Inflammatory macrophage treated with lipopolysaccharide for 4 hours (primary cell): ENCODE results near the gene SLN.
"Not testable (repeated sequence)": the region's sequence is repeated elsewhere in the genome, so short reads cannot be mapped to it uniquely, and the experiment has no call there.

Experiments used
- DNase-seq: peaks from one replicate; pipeline ENCODE4 v3.0.0-alpha.2; 2020

The SLN gene

DNA sequence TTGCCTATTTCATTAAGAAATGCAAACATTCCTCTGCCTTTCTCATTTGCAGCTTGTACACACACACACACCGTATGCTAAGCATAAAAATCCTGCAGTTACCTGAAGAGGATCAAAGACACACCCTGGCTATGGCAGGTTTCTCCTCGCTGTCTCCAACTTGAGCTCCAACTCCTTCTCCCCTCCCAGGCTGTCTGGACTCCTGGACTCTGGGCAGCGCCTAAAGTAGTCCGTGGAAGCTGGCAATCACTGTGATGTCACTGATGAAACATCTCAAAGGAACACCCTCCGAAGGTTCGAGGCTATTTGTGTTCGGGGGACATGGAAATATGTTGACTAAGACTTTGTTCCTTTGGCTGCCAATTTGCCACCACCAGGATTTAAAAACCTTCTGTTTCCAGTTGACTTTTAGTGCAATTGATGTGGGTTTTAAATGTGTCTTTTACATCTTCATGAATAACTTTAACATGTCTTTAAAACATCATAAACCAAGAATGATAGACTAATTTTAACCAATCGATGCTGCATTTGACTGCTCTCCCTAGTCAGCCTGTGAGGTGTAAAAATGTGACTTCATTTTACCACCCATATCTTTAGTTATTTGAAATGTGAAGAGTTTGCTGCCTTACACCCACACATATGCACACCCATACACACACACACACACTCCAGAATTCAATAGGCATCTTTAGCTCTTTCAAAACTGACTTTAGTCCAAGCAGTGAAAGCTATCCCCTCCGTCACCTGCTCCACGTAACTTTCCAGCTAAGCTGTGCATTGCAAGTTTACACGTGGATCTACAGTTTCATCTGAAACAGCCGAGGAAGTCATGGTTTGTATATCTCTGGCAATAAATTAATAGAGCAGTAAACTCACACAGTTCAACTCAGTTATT lies at the start of gene SLN:
TSS of gene SLN (minus strand) at position 196 of the 895 bp plus-strand sequence.
- no peak for DNase-seq

DNA sequence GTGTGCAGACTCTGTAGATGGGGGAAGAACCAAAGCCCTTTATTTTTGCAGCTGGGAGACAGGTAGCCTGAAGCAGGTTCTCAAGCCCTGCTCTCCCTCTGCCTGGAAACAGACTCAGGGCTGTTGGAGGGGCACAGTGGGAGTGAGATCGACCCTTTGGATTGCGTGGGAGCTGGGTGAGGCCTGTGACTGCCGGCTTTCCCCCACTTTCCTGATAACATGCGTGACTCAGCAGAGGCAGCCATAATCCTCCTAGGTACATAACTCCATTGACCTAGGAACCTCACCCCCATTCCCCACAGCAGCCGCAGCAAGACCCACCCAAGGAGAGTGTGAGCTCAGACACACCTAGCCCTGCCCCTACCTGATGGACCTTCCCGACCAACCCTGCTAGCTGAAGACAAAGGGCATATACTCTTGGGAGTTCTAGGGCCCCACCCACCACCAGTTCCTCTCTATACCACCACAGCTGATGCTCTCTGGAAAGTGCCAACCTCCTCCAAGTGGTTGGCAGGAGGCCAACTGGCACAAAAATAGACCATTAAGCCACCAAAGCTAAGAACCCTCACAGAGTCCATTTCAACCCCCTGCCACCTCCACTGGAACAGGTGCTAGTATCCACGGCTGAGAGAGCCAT lies 47.0 kb upstream of the SLN start:
- not testable (repeated sequence) for DNase-seq

DNA sequence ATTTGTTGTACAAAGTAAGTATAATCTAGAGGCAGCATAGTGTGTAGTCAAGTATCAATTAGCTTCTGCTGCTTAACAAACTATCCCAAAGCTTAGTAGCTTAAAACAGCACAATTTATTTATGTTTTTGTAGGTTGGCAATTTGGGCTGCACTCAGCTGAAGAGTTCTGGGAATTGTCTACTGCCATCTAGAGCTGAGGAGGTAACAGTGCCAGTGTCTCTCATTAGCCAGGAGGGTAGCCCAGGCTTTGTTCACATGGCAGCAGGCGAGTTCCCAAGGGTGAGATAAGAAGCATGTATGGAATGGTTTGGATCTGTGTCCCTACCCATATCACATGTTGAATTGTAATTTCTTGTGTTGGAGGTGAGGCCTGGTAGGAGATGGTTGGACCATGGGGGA lies 45.8 kb upstream of the SLN start:
- DNase-seq: no peak

DNA sequence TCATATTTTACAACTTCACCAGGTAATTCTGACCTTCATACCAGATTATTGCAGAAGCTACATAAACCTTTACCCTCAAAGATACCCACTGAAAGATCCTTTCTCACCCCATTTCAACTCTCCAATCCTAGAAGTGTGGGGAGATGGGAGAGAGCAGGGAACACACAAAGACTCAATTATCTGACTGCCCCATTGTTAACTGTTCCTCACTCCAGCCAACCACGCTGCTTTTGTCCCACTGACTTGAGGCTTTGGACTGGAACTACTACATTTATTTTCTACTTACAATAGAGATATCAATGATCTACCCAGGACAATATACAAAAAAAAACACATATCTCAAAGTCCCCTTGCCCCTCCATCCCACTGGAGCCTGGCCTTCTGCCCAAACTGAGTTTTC lies 44.7 kb upstream of the SLN start:
- no peak for DNase-seq

DNA sequence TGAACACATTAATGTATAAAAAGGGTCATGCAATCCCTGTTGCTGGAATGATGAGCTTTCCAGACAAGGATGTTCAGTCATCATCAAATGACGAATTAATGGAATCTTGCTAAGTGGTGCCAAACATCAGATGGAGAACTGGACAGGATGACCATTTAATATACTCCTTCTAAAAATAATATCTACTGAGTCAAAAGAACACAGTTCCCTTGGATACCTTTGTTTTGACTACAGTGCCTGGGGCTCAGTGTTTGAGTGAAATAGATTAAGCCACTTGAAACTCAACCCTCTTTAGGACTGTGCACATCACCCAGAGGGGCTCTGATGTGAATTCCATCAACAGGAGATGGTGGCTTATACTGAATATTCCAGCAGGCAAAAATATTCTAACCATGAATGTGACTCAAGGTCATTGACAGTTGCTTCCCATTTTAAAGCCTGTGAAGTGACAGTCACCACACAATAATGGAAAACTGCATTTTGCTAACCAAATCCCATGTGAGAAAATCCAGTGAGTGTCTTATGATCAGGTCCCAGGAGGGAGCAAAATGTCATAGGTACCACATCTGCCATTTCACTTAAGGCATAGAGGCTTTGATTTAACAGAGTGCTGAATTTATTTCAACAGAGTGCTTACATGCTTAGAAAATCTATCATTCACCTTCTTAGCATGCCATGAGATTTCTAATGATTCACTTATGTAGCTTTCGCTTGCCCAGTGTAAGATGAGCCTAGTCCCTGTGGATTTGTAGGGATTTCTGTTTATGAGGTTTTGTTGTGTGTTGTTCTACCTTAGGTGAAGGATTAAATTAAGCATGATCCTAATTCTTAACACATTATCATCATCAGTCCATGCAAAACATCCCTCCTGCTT lies 41.3 kb upstream of the SLN start:
- DNase-seq: no peak

DNA sequence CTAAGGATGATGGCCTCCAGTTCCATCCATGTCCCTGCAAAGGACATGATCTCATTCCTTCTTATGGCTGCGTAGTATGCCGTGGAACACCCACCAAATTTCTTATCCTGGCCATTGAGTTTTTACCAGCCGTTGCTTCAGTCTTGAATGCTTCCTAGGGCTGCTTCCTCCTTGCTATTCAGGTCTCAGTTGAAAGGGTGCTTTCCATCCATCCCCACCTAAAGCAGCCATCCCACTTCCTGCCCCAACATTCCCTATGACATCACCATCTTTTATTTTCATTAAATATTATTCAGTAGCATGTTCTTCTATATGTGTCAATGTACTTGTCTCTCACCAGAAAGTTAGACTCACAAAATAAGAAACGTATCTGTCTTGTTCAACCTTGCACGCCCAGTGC lies 40.7 kb upstream of the SLN start:
- DNase-seq: no peak

DNA sequence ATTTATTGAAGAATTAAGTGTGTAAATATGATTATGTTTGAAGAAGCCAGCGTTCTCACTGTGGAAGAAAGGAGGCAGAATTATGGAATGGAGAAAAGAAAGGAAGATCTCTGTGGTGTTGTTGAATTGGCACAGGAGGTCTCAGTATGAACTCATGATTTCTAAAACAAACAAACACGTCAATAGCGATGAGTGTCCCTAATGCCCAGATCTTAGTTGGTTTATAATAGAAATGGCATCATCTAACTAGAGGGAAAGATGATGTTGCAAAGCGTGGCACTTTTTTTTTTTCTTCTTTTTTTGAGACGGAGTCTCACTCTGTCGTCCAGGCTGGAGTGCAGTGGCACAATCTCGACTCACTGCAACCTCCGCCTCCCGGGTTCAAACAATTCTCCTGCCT lies 39.2 kb upstream of the SLN start:
- no peak for DNase-seq

DNA sequence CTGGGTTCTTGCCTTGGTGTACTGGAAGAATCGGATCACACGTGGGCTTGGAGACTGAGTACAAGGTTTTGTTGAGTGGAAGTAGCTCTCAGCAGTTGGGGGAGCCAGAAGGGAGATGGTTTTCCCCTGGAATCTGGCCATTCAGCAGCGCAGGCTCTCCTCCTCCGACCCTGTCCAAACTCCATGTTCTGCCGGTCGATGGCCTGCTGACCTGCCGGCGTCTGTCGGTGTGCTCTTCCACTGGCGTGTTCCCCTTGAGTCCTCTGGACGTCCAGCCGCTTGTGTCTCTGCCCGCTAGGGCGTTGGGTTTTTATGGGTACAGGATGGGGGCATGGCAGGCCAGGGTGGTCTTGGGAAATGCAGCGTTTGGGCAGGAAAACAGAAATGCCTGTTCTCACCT lies 38.5 kb upstream of the SLN start:
- DNase-seq: no peak

DNA sequence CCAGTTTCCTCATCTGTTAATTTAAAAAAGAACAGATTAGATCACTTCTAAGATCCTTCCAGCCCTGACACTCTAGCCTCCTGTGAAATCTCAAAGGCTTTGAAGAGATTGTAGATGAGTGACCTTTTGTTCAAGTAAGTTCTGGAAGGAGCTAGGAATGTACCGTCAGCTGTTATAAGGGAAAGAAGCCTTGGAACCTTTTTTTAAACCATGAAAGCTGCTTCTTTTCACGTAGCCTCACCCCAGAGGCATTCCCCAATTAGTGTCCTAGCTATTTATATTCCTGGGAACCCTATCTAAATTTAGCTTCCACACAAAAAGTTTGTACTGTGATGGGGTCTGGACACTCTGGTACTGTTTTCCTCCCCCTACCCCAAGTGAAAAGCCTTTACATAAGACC lies 35.8 kb upstream of the SLN start:
- no peak for DNase-seq

DNA sequence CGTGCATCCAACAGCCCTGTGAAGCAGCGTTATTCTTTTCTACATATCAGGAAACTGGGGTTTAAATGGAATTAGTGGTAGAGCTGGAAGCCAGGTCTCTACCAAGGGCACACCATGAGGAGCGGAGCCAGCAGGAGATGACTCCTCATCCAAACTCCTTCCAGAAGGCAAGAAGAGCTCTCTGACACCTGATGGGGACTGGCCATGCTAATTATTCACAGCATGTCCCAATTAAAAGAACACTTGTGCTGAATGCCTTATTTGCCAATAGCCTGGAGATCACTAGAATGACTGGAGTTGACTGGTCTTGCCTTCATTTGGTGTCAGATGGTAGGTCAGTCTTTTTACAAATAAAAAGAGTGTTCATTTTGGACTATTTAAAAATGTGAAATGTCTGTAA lies 32.9 kb upstream of the SLN start:
- no peak for DNase-seq

DNA sequence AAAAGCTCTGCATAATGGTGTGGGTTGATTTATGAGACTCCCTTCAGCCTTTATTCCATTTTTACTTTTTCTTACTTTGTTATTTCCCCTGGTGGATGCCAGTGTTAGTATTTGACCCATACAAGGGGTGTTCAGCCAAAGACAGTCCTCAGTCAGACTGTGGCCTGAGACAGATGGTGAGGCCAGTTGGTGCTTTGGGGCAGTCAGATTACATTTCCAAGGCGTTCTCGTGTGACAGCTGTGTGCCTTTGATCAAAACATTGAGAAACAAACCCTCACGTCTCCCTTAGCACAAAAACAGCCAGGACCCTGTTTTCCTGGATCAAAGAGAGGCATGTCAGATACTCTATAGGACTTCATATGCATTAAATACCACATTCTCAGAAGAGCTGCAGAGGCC lies 31.3 kb upstream of the SLN start:
- no peak for DNase-seq

DNA sequence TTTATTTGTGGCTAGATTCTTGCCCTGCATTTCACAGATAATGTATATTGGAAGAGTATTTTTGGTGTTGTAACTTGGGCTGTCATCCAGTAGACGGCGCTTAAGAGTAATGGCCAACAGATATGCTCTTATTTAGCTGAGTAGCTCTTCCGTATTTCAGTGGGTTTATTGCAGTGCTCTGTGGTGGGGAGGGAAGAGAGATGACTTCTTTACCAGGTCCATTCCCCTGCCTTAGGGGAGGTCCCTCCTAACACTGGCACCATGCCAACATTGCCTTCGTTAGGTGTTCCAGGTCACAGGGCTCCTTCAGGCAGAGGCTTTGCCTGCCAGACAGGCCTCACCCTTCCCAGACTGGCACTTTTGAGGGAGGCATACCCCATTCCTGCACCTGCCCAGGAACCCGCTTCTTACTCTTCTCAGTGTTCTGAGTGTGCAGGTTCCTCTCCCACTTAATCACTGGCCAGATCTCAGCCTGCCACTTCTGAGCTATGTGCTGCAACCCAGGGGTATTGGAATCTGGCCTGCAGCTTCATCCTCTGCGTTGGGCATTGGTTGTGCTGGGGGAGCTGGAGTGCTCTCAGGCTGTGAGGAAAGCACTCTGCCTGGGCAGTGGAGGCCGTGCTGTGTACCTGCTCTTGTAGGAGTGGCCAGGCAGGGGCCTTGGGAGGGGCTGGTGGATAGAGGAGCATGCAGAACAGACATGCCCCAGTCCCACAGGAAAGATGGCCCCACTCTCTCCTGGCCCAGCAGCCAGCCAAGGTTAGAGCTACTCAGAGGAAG lies 29.4 kb upstream of the SLN start:
- peak; percentile 53 for DNase-seq

DNA sequence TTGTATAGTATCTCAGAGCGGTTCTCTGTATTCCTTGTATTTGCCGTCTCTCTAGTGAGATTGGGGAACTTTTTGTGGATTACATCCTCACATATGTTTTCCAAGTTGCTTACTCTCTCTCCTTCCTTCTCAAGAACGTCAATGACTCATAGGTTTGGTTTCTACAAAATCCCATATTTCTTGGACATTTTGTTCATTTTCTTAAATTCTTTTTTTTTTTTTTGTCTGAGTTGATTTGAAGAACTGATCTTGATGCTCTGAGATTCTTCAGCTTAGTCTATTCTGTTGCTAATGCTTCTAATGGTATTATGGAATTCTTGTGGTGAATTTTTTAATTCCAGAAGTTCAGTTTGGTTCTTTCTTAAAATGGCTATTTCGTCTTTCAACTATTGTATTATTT lies 28.4 kb upstream of the SLN start:
- no peak for DNase-seq

DNA sequence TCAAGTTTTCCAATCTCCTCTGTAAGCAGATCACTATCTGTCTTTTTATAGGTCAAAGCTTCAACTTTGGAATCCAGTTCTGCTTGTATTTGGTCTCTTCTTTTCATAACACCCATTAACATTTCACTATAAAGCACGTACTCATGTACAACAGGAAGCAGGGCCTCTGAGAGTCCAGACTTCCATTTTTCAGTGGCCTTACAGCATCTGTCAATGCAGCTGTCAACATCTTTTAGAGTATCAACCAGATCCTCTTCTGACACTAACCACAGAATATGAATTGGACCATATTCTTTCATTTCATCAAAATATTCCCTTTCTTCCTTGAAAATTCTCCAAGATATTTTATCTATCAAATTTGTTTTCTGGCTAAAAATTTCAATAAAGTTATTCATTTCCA lies 24.7 kb upstream of the SLN start:
- DNase-seq: no peak

DNA sequence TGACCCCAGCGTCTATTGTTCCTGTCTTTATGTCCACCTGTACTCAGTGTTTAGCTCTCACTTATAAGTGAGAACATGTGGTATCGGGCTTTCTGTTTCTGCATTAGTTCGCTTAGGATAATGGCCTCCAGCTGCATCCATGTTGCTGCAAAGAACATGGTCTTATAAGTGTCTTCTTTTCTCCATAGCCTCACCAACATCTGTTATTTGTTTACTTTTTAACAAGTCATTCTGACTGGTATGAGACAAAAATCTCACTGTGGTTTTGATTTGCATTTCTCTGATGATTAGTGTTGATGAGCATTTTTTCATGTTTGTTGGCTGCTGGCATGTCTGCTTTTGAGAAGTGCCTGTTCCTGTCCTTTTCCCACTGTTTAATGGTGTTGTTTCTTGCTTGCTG lies 21.7 kb upstream of the SLN start:
- DNase-seq: no peak

DNA sequence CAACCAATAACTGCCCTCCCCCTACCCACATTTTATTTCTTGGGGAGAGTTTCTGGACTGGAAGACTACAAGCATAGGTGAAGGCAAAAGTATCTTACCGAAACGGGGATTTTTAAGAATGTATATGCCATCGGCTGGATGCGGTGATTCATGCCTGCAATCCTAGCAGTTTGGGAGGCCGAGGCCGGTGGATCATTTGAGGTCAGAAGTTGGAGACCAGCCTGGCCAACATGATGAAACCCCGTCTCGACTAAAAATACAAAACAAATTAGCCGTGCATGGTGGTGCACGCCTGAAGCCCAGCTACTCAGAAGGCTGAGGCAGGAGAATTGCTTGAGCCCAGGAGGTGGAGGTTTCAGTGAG lies 20.8 kb upstream of the SLN start:
- DNase-seq: no peak

DNA sequence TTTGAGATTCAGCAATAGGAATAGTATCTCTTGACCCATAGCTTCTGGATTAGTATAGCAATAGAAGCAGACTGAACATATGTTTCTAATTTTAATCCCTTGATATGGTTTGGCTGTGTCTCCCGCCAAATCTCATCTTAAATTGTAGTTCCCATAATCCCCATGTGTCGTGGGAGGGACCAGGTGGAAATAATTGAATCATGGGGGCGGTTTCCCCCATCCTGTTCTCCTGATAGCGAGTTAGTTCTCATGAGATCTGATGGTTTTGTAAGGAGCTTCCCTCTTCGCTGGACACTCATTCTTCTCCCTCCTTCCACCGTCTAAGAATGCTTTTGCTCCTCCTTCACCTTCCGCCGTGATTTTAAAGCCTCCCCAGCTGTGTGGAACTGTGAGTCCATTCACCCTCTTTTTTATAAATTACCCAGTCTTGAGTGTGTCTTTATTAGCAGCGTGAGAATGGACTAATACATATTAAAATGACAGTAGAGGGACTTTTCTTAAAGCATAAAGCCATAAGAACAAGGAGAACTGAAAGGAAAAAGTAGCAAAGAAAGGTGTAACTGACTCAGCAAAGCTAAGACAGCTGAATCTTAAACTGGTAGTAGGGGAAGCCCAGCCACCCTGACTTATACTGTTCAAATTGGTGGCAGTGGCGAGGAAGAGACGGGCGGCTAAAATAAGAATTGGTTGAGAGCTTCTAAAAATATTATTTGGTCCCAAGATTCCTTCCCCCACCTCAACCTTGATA lies 20.3 kb upstream of the SLN start:
- DNase-seq: no peak

DNA sequence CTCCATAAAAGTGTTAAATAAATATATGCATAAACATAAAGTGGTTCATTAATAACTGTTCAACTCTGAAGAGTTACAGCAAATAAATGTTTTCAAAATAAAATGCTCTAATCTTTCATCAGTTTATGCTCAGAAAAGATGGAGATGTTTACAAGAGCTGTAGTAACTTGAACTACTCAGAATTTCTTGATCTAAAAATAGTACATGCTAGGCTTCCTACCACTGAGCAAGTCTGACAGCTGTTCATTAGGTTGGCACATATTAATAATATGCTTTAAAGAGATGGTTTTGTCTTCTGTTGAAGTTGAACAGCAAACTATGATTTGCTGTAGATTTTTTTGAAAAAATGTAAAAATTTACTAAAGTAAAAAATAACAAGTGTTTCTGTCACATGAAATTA lies 10.8 kb upstream of the SLN start:
- DNase-seq: no peak

DNA sequence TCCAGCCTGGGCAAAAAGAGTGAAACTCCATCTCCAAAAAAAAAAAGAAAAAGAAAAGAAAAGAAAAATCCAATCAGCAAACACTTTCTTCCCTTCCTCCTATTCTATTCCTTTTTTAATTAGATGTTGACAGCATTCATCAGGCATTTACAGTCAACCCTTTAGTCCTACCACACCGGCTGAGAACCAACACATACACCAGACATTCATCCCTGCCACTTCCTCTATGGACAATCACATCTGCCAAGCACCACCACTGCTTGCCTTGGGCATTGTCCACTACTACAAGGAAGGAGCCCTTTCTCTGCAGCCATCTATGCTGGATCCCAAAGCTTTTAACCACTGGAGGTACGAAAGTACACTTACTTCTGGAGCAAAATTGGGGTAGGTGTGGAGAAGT lies 9.4 kb upstream of the SLN start:
- no peak for DNase-seq

DNA sequence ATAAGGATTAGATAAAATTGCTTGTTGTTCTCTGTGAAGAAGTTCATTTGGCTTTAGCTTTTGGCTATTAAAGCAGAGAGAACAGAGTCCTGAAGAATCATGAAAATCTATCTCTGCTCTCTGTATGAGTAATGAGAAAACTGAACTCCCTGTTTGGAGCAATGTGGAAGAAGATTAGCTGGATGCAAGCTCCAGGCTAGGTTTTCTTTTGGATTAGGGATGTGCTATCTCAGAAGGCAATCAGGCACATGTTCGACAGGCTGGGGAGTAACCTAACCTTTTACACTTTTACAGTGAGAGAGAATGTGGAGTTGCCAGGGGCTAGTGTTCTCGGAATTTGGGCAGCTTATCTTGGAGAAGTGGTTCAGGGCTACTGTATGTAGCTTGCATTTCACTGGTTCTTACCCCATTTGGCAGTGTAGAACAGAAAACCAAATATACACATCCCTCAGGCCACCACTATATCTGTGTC lies 8.5 kb upstream of the SLN start:
- DNase-seq: no peak

DNA sequence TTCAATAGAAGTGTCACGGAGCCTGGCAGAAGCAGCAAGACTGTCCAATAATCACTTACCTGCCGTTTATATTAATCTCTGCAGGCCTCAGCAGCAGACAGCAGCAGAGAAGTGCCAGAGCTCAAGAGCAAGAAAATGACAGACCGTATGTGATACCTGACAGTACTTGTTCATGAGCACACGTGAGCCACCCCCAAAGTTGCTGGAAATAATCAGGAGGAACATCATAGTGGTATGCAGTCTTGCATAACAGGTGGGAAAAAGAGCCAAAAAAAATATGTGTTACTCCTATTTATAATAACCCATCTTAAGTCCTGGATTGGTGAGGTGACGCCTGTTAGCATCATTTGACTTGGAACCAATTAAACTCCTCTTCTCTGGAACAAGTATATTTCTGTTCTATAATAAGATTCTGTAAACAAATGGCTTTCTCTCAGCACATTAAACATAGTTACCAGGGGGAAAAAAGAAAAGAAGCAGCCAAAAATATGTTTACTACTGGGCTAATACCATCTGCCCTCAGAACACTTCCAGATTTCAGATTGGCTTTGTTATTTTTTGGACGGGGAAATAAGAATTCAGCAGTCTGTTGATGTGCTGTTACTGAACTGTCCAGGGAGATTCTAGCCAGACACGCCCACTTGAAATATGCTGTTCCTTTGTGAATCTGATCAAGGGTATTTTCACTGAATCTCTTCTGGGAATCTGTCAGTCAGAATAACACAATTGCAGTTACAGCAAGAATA lies 7.9 kb upstream of the SLN start:
- DNase-seq: no peak
